Esophagus squamous epithelium (tissue), 4 donors: ENCODE data around the gene MAP1S.

Source experiments
- CTCF ChIP-seq, 6 experiments: fragments of 450-650 bp in 4 of 6; fragments of 200-600 bp in 2 of 6; sonication (generic) in 2 of 6; IDR thresholded peaks; one replicate each; pipeline ENCODE4 v1.5.1; 2016 to 2019; ENCODE audit warnings: antibody characterized with exemption in 6 of 6, mild to moderate bottlenecking in 4 of 6, moderate library complexity in 4 of 6
- POLR2A ChIP-seq, 4 donors: fragments of 450-650 bp; IDR thresholded peaks; one replicate each; pipeline ENCODE4 v1.6.1; 2017; ENCODE audit warnings: antibody characterized with exemption in 4 of 4, mild to moderate bottlenecking in 4 of 4, moderate library complexity in 3 of 4

GRCh38 chr19:17695198-17695597 lies 24.1 kb upstream of the MAP1S start:
- TF ChIP-seq CTCF (IDR thresholded peaks at IDR 0.05) (no peak), POLR2A (IDR thresholded peaks at IDR 0.05) (no peak)
